ENCODE measurements around the gene ID3. TPM values are rescaled to one million over a fixed set of nuclear protein-coding genes. Genes with fewer than 3 reads are reported as not detected.
A peak's percentile ranks its signal among the peaks of the same experiment; 100 is the strongest.

The ID3 gene
- total and polyA plus RNA-seq, 7 experiments from 2014 or later = 13.0 to 89.4 (median 28.3) TPM

GRCh38 chr1:23533246-23534023 is 25.9 kb downstream of the ID3 start:
- H3K36me3 ChIP-seq (ENCODE audit: control insufficient read depth in 2 of 3, insufficient read depth in 3 of 3, low read length in 3 of 3) = no peaks in the 10 kb centered on the region
- no peak for DNase-seq
- peaks cover 27 to 58% (median 42%) of the 10 kb centered on the region in 7 donors for H3K4me1 Mint-ChIP-seq
- H3K27me3 Mint-ChIP-seq = peaks cover 0 to 4% (median 0%) of the 10 kb centered on the region in 5 donors
- peaks cover 36 to 46% of the 10 kb centered on the region in 2 donors for H3K4me1 ChIP-seq (ENCODE audit: control insufficient read depth in 2 of 2, insufficient read depth in 2 of 2, low read length in 2 of 2)
- intact Hi-C loops (cut with micrococcal nuclease) = loop anchor here (5.0 to 10.0 kb wide), 2 partner anchors 111 to 189 kb away; partner anchors contain the start of genes HNRNPR (in 1 of the 2) and TCEA3 (in 1 of the 2)
- H3K4me3 ChIP-seq (ENCODE audit: low read length) = no peak overlapping the region
- peak; percentile 63 for ATAC-seq
- ChIA-PET POLR2A (interaction anchor here (0.7 to 1.0 kb wide), 4 partner anchors 11 to 18 kb away, joined by 3 to 4 read pairs (median 3); no protein-coding TSS in a partner anchor), CTCF (interaction anchor here (11.5 kb wide), 1 partner anchor 36 kb away, joined by 203 read pairs; no protein-coding TSS in a partner anchor)
- no peaks in the 10 kb centered on the region for H3K9me3 ChIP-seq (ENCODE audit: control insufficient read depth in 2 of 3, low read length in 3 of 3)
- no peak overlapping the region for H3K27ac ChIP-seq (ENCODE audit: low read depth, low read length)
- H3K4me3 Mint-ChIP-seq = peak overlapping the region in 3 of 10 donors; percentile 13 to 51 (median 42)
- peak overlapping the region in 4 of 9 donors; percentile 12 to 49 (median 34) for H3K27ac Mint-ChIP-seq
- no peaks in the 10 kb centered on the region for H3K9me3 Mint-ChIP-seq
- peaks cover 0 to 8% (median 0%) of the 10 kb centered on the region in 5 donors for H3K36me3 Mint-ChIP-seq
- no peaks in the 10 kb centered on the region for H3K27me3 ChIP-seq (ENCODE audit: control insufficient read depth in 2 of 2, insufficient read depth in 2 of 2, low read length in 2 of 2)

GRCh38 chr1:23531562-23532094 is 27.7 kb downstream of the ID3 start:
- no peaks in the 10 kb centered on the region for H3K9me3 ChIP-seq (ENCODE audit: control insufficient read depth in 2 of 3, low read length in 3 of 3)
- no peak for ATAC-seq
- peak overlapping the region in 7 of 9 donors; percentile 36 to 90 (median 67) for H3K27ac Mint-ChIP-seq
- peak overlapping the region; percentile 46 for H3K4me3 ChIP-seq (ENCODE audit: low read length)
- intact Hi-C loops (cut with micrococcal nuclease) = loop anchor here (1.0 to 10.0 kb wide), 8 partner anchors 8 to 187 kb away; partner anchors contain the start of genes ASAP3 (in 2 of the 2), HNRNPR (in 2 of the 2), ZNF436 (in 2 of the 2) and ID3 (in 1 of the 2)
- peaks cover 0 to 12% (median 0%) of the 10 kb centered on the region in 5 donors for H3K36me3 Mint-ChIP-seq
- peak overlapping the region; percentile 84 to 97 (median 90) for H3K4me3 Mint-ChIP-seq
- CTCF ChIA-PET = interaction anchor here (1.2 to 11.5 kb wide), 5 partner anchors 10 to 113 kb away, joined by 3 to 203 read pairs (median 4); no protein-coding TSS in a partner anchor
- H3K27me3 Mint-ChIP-seq = peaks cover 0 to 4% (median 0%) of the 10 kb centered on the region in 5 donors
- H3K27me3 ChIP-seq (ENCODE audit: control insufficient read depth in 2 of 2, insufficient read depth in 2 of 2, low read length in 2 of 2) = no peaks in the 10 kb centered on the region
- H3K4me1 ChIP-seq (ENCODE audit: control insufficient read depth in 2 of 2, insufficient read depth in 2 of 2, low read length in 2 of 2) = peaks cover 54 to 64% of the 10 kb centered on the region in 2 donors
- H3K9me3 Mint-ChIP-seq = no peaks in the 10 kb centered on the region
- POLR2A ChIA-PET = interaction anchor here (0.5 to 1.5 kb wide), 8 partner anchors 11 to 109 kb away, joined by 3 to 7 read pairs (median 3); partner anchors contain the start of gene ID3
- H3K36me3 ChIP-seq (ENCODE audit: control insufficient read depth in 2 of 3, insufficient read depth in 3 of 3, low read length in 3 of 3) = no peaks in the 10 kb centered on the region
- no peak overlapping the region for H3K27ac ChIP-seq (ENCODE audit: low read depth, low read length)
- H3K4me1 Mint-ChIP-seq = peaks cover 42 to 69% (median 60%) of the 10 kb centered on the region in 7 donors
- DNase-seq = no peak

GRCh38 chr1:23530747-23531561 is 28.3 kb downstream of the ID3 start, which contains the start of gene E2F2:
E2F2 (minus strand) TSS chr1:23531233; CDS start chr1:23530793, 440 bp downstream.
- Mint-ChIP-seq H3K27ac (peak within 1 kb of the TSS in 7 of 9 donors; percentile 36 to 96 (median 70)), H3K27me3 (peaks cover 0 to 4% (median 0%) of the 10 kb centered on the region in 5 donors), H3K36me3 (peaks cover 0 to 16% (median 0%) of the 10 kb centered on the region in 5 donors), H3K4me3 (peak within 1 kb of the TSS; percentile 85 to 97 (median 90)), H3K4me1 (peaks cover 49 to 76% (median 67%) of the 10 kb centered on the region in 7 donors), H3K9me3 (no peaks in the 10 kb centered on the region)
- CTCF ChIA-PET = interaction anchor here (0.6 to 11.5 kb wide), 5 partner anchors 14 to 113 kb away, joined by 3 to 203 read pairs (median 7); no protein-coding TSS in a partner anchor
- intact Hi-C loops (cut with micrococcal nuclease) = loop anchor here (1.0 to 10.0 kb wide), 8 partner anchors 8 to 186 kb away; partner anchors contain the start of genes ASAP3 (in 2 of the 2), HNRNPR (in 2 of the 2), ZNF436 (in 2 of the 2) and ID3 (in 1 of the 2)
- Histone ChIP-seq H3K4me1 (ENCODE audit: control insufficient read depth in 2 of 2, insufficient read depth in 2 of 2, low read length in 2 of 2) (peaks cover 61 to 71% of the 10 kb centered on the region in 2 donors), H3K9me3 (ENCODE audit: control insufficient read depth in 2 of 3, low read length in 3 of 3) (no peaks in the 10 kb centered on the region), H3K36me3 (ENCODE audit: control insufficient read depth in 2 of 3, insufficient read depth in 3 of 3, low read length in 3 of 3) (no peaks in the 10 kb centered on the region), H3K27me3 (ENCODE audit: control insufficient read depth in 2 of 2, insufficient read depth in 2 of 2, low read length in 2 of 2) (no peaks in the 10 kb centered on the region), H3K4me3 (ENCODE audit: low read length) (peak within 1 kb of the TSS; percentile 52), H3K27ac (ENCODE audit: low read depth, low read length) (no peak within 1 kb of the TSS)
- DNase-seq (peak; percentile 61 to 81 (median 78)), ATAC-seq (peak; percentile 83)
- POLR2A ChIA-PET = interaction anchor here (0.7 to 1.4 kb wide), 8 partner anchors 12 to 1428 kb away, joined by 3 to 7 read pairs (median 3); no protein-coding TSS in a partner anchor

GRCh38 chr1:23530087-23530746 is 29.1 kb downstream of the ID3 start:
- Histone ChIP-seq H3K27ac (ENCODE audit: low read depth, low read length) (no peak overlapping the region), H3K9me3 (ENCODE audit: control insufficient read depth in 2 of 3, low read length in 3 of 3) (no peaks in the 10 kb centered on the region), H3K36me3 (ENCODE audit: control insufficient read depth in 2 of 3, insufficient read depth in 3 of 3, low read length in 3 of 3) (no peaks in the 10 kb centered on the region), H3K4me1 (ENCODE audit: control insufficient read depth in 2 of 2, insufficient read depth in 2 of 2, low read length in 2 of 2) (peaks cover 68 to 78% of the 10 kb centered on the region in 2 donors), H3K27me3 (ENCODE audit: control insufficient read depth in 2 of 2, insufficient read depth in 2 of 2, low read length in 2 of 2) (no peaks in the 10 kb centered on the region), H3K4me3 (ENCODE audit: low read length) (peak overlapping the region; percentile 52)
- H3K4me1 Mint-ChIP-seq = peaks cover 56 to 83% (median 74%) of the 10 kb centered on the region in 7 donors
- ATAC-seq = no peak
- H3K36me3 Mint-ChIP-seq = peaks cover 0 to 18% (median 0%) of the 10 kb centered on the region in 5 donors
- H3K27ac Mint-ChIP-seq = peak overlapping the region in 2 of 9 donors; percentile 16 to 96
- H3K9me3 Mint-ChIP-seq = no peaks in the 10 kb centered on the region
- ChIA-PET CTCF (interaction anchor here (1.7 to 11.5 kb wide), 3 partner anchors 15 to 114 kb away, joined by 4 to 203 read pairs (median 7); no protein-coding TSS in a partner anchor), POLR2A (interaction anchor here (0.5 to 1.4 kb wide), 8 partner anchors 12 to 1427 kb away, joined by 3 to 5 read pairs (median 3); no protein-coding TSS in a partner anchor)
- intact Hi-C loops (cut with micrococcal nuclease) = loop anchor here (2.0 to 10.0 kb wide), 6 partner anchors 25 to 185 kb away; partner anchors contain the start of genes HNRNPR (in 2 of the 2), ZNF436 (in 2 of the 2), ID3 (in 1 of the 2) and TCEA3 (in 1 of the 2)
- H3K27me3 Mint-ChIP-seq = peaks cover 0 to 4% (median 0%) of the 10 kb centered on the region in 5 donors
- H3K4me3 Mint-ChIP-seq = peak overlapping the region; percentile 36 to 96 (median 66)
- no peak for DNase-seq

Data from naive thymus-derived CD4-positive, alpha-beta T cell (primary cell).